ENCODE measurements around the gene GARRE1. TPM values are rescaled to one million over a fixed set of nuclear protein-coding genes. Genes with fewer than 3 reads are reported as not detected.

The GARRE1 gene
- total RNA-seq, 1 donor from 2014 or later: 69.8 TPM

DNA sequence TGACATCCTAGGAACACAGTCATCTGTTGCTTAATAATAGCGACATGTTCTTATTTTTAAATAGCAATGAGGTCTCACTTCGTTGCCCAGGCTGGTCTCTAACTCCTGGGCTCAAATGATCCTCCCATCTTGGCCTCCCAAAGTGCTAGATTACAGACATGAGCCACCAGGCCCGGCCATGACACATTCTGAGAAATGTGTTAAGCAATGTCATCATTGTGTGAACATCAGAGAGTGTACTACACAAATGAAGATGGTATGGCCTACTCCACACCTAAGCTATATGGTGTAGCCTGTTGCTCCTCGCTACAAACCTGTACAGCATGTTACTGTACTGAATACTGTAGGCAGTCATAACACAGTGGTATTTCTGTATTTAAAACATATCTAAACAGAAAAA, 24.6 kb upstream of the GARRE1 start:
- no peak overlapping the region for H3K27ac ChIP-seq
- Mint-ChIP-seq H3K27me3 (ENCODE audit: insufficient read depth, low read depth) (peaks cover 4% of the 10 kb centered on the region), H3K9me3 (no peaks in the 10 kb centered on the region), H3K36me3 (peaks cover 27% of the 10 kb centered on the region), H3K27ac (no peak overlapping the region), H3K4me3 (no peak overlapping the region), H3K4me1 (peaks cover 10% of the 10 kb centered on the region)
- H3K4me1 ChIP-seq: no peaks in the 10 kb centered on the region
- no peak for DNase-seq (ENCODE audit: low spot score)
- H4K20me1 ChIP-seq (ENCODE audit: low read depth): peaks cover 8% of the 10 kb centered on the region
- peaks cover 32% of the 10 kb centered on the region for H3F3A ChIP-seq (ENCODE audit: low read depth)
- H3K79me2 ChIP-seq (ENCODE audit: low read depth): no peaks in the 10 kb centered on the region
- no peak overlapping the region for H3K4me3 ChIP-seq
- H3K4me2 ChIP-seq: no peak overlapping the region
- H2AFZ ChIP-seq (replicated peaks): no peak overlapping the region
- no peaks in the 10 kb centered on the region for H3K27me3 ChIP-seq
- no peaks in the 10 kb centered on the region for H3K9me3 ChIP-seq (ENCODE audit: low read depth)
- TF ChIP-seq EZH2phosphoT487 (IDR thresholded peaks at IDR 0.05) (no peak), EZH2 (IDR thresholded peaks at IDR 0.05) (no peak)
- TF ChIP-seq, protein P1, sequence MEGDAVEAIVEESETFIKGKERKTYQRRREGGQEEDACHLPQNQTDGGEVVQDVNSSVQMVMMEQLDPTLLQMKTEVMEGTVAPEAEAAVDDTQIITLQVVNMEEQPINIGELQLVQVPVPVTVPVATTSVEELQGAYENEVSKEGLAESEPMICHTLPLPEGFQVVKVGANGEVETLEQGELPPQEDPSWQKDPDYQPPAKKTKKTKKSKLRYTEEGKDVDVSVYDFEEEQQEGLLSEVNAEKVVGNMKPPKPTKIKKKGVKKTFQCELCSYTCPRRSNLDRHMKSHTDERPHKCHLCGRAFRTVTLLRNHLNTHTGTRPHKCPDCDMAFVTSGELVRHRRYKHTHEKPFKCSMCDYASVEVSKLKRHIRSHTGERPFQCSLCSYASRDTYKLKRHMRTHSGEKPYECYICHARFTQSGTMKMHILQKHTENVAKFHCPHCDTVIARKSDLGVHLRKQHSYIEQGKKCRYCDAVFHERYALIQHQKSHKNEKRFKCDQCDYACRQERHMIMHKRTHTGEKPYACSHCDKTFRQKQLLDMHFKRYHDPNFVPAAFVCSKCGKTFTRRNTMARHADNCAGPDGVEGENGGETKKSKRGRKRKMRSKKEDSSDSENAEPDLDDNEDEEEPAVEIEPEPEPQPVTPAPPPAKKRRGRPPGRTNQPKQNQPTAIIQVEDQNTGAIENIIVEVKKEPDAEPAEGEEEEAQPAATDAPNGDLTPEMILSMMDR (IDR thresholded peaks at IDR 0.05): no peak
- peaks cover 24% of the 10 kb centered on the region for H3K36me3 ChIP-seq
- H3K9ac ChIP-seq: no peak overlapping the region

DNA sequence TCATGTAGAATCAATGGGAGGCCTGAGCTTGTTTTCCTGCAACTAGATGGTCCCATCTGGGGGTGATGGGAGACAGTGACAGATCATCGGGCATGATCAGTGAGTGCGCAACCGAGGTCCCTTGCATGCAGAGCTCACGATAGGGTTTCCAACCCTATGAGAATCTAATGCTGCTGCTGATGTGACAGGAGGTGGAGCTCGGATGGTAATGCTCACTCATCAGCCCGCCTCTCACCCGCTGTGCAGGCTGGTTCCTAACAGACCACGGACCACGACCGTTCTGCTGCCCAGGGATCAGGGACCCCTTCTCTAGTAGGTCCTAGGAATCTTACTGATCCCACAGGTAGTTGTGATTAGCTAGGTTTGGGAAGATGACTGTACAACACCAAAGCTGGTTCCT, 23.5 kb upstream of the GARRE1 start:
- Histone ChIP-seq H3K4me1 (no peaks in the 10 kb centered on the region), H4K20me1 (ENCODE audit: low read depth) (peaks cover 8% of the 10 kb centered on the region), H3K9ac (no peak overlapping the region), H2AFZ (replicated peaks) (no peak overlapping the region), H3K4me2 (no peak overlapping the region), H3K4me3 (no peak overlapping the region), H3K27me3 (no peaks in the 10 kb centered on the region), H3F3A (ENCODE audit: low read depth) (peaks cover 32% of the 10 kb centered on the region), H3K9me3 (ENCODE audit: low read depth) (no peaks in the 10 kb centered on the region), H3K36me3 (peaks cover 21% of the 10 kb centered on the region), H3K79me2 (ENCODE audit: low read depth) (no peaks in the 10 kb centered on the region), H3K27ac (no peak overlapping the region)
- no peak for DNase-seq (ENCODE audit: low spot score)
- peak overlapping the region; percentile 21 for H3K27ac Mint-ChIP-seq
- H3K4me3 Mint-ChIP-seq: no peak overlapping the region
- peaks cover 26% of the 10 kb centered on the region for H3K36me3 Mint-ChIP-seq
- peaks cover 10% of the 10 kb centered on the region for H3K4me1 Mint-ChIP-seq
- no peaks in the 10 kb centered on the region for H3K9me3 Mint-ChIP-seq
- peaks cover 4% of the 10 kb centered on the region for H3K27me3 Mint-ChIP-seq (ENCODE audit: insufficient read depth, low read depth)
- TF ChIP-seq EZH2 (IDR thresholded peaks at IDR 0.05): no peak
- TF ChIP-seq EZH2phosphoT487 (IDR thresholded peaks at IDR 0.05): no peak
- TF ChIP-seq, protein P1 (IDR thresholded peaks at IDR 0.05): no peak

DNA sequence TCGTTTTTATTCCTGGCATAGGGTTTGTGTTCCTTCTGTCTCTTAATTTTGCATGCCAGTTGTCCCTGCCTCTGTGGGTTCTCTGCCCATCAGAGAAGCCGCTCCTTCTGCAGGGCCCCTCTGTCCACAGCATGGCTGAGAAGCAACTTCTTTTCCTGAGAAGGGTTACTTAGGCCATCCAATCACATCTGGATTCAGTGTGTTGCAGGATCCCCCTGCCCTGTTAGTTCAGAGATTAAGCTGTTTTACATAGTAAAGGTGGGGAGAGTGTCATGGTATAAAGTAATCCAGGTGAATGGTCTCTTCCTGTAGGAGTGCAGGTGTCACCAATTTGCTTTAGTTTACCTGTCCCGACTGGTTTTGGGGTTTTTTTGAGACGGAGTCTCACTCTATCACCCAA, 22.9 kb upstream of the GARRE1 start:
- no peak for DNase-seq (ENCODE audit: low spot score)
- Mint-ChIP-seq H3K36me3 (peaks cover 26% of the 10 kb centered on the region), H3K9me3 (no peaks in the 10 kb centered on the region), H3K27ac (no peak overlapping the region), H3K4me1 (peaks cover 10% of the 10 kb centered on the region), H3K27me3 (ENCODE audit: insufficient read depth, low read depth) (peaks cover 9% of the 10 kb centered on the region), H3K4me3 (no peak overlapping the region)
- Histone ChIP-seq H3K9ac (no peak overlapping the region), H2AFZ (replicated peaks) (no peak overlapping the region), H3K4me1 (no peaks in the 10 kb centered on the region), H3K27me3 (no peaks in the 10 kb centered on the region), H3K27ac (no peak overlapping the region), H3F3A (ENCODE audit: low read depth) (peaks cover 32% of the 10 kb centered on the region), H3K79me2 (ENCODE audit: low read depth) (no peaks in the 10 kb centered on the region), H3K4me3 (no peak overlapping the region), H4K20me1 (ENCODE audit: low read depth) (peaks cover 7% of the 10 kb centered on the region), H3K9me3 (ENCODE audit: low read depth) (no peaks in the 10 kb centered on the region), H3K4me2 (no peak overlapping the region), H3K36me3 (peaks cover 19% of the 10 kb centered on the region)
- TF ChIP-seq EZH2phosphoT487 (IDR thresholded peaks at IDR 0.05) (no peak), EZH2 (IDR thresholded peaks at IDR 0.05) (no peak)
- TF ChIP-seq, protein P1 (IDR thresholded peaks at IDR 0.05): no peak
